Amniotic epithelial cell (primary cell): Measurements from ENCODE around the gene ADCY1.

Experiments
- DNase-seq: peaks from one replicate; pipeline ENCODE4 v3.0.0-alpha.2; 2010; ENCODE audit warnings: low read depth

The ADCY1 gene

GRCh38 chr7:45625714-45626440, 51.7 kb downstream of the ADCY1 start:
- no peak for DNase-seq

GRCh38 chr7:45626441-45627430, 52.6 kb downstream of the ADCY1 start:
- no peak for DNase-seq

GRCh38 chr7:45627691-45628456, 53.7 kb downstream of the ADCY1 start:
- DNase-seq: no peak

- no peak for DNase-seq
Observed at GRCh38 chr7:45631569-45631968, 57.4 kb downstream of the ADCY1 start.

GRCh38 chr7:45636733-45637132, 62.6 kb downstream of the ADCY1 start:
- DNase-seq: no peak

GRCh38 chr7:45638916-45639315, 64.7 kb downstream of the ADCY1 start:
- DNase-seq: no peak

- DNase-seq: no peak
Observed at GRCh38 chr7:45642044-45642443, 67.9 kb downstream of the ADCY1 start.

- no peak for DNase-seq
Observed at GRCh38 chr7:45643630-45644029, 69.5 kb downstream of the ADCY1 start.

- no peak for DNase-seq
Observed at GRCh38 chr7:45644237-45644636, 70.1 kb downstream of the ADCY1 start.

- no peak for DNase-seq
Observed at GRCh38 chr7:45645141-45645969, 71.2 kb downstream of the ADCY1 start.

- no peak for DNase-seq
Observed at GRCh38 chr7:45646207-45646821, 72.1 kb downstream of the ADCY1 start.

GRCh38 chr7:45646996-45647825, 73.0 kb downstream of the ADCY1 start:
- no peak for DNase-seq

- DNase-seq: no peak
Observed at GRCh38 chr7:45647967-45648670, 74.0 kb downstream of the ADCY1 start.

- no peak for DNase-seq
Observed at GRCh38 chr7:45648671-45648995, 74.5 kb downstream of the ADCY1 start.

- DNase-seq: no peak
Observed at GRCh38 chr7:45649560-45650346, 75.6 kb downstream of the ADCY1 start.

- no peak for DNase-seq
Observed at GRCh38 chr7:45650404-45651394, 76.5 kb downstream of the ADCY1 start.

- no peak for DNase-seq
Observed at GRCh38 chr7:45651540-45651939, 77.4 kb downstream of the ADCY1 start.

- no peak for DNase-seq
Observed at GRCh38 chr7:45652630-45653029, 78.5 kb downstream of the ADCY1 start.
